H9 (cell line): ENCODE measurements around the gene HEXD. TPM values are rescaled to one million over a fixed set of nuclear protein-coding genes. Genes with fewer than 3 reads are reported as not detected.

Experiments used
- DNase-seq: peaks from one replicate; pipeline ENCODE4 v3.0.0-alpha.2; 2017
- H2AFZ ChIP-seq: one replicate; pipeline ENCODE4 v1.6.1; 2013; ENCODE audit warnings: mild to moderate bottlenecking, low read length, control low read depth, moderate library complexity
- H2AK5ac ChIP-seq: 2 replicates; pipeline ENCODE4 v1.6.1; 2013; ENCODE audit warnings: low read length, control low read depth, mixed read lengths; ENCODE audit not compliant: insufficient read length
- H2BK120ac ChIP-seq: one replicate; pipeline ENCODE4 v1.6.1; 2013; ENCODE audit warnings: low read depth, mild to moderate bottlenecking, low read length, control low read depth, inconsistent platforms; ENCODE audit not compliant: poor library complexity, severe bottlenecking
- H2BK12ac ChIP-seq: 2 replicates; pipeline ENCODE4 v1.6.1; 2013; ENCODE audit warnings: low read length, control low read depth, mixed read lengths, low read depth; ENCODE audit not compliant: insufficient read length
- H2BK15ac ChIP-seq: 2 replicates; pipeline ENCODE4 v1.6.1; 2013; ENCODE audit warnings: low read depth, low read length, control low read depth
- H2BK20ac ChIP-seq: one replicate; pipeline ENCODE4 v1.6.1; 2013; ENCODE audit warnings: low read depth, mild to moderate bottlenecking, low read length, control low read depth, inconsistent platforms; ENCODE audit not compliant: poor library complexity, severe bottlenecking
- H2BK5ac ChIP-seq: 2 replicates; pipeline ENCODE4 v1.6.1; 2013; ENCODE audit warnings: low read length, control low read depth, mixed read lengths; ENCODE audit not compliant: insufficient read length
- H3K14ac ChIP-seq: 2 replicates; pipeline ENCODE4 v1.6.1; 2013; ENCODE audit warnings: low read length, control low read depth; ENCODE audit not compliant: insufficient read depth
- H3K18ac ChIP-seq: 2 replicates; pipeline ENCODE4 v1.6.1; 2013; ENCODE audit warnings: low read depth, mild to moderate bottlenecking, mixed read lengths, low read length, control low read depth; ENCODE audit not compliant: insufficient read length
- H3K23ac ChIP-seq: 2 replicates; pipeline ENCODE4 v1.6.1; 2013; ENCODE audit warnings: low read length, control low read depth, mixed read lengths, low read depth; ENCODE audit not compliant: insufficient read length
- H3K23me2 ChIP-seq: 2 replicates; pipeline ENCODE4 v1.6.1; 2013; ENCODE audit warnings: low read depth, mild to moderate bottlenecking, mixed read lengths, low read length, control low read depth; ENCODE audit not compliant: insufficient read length, poor library complexity, severe bottlenecking
- H3K27ac ChIP-seq: 2 replicates; pipeline ENCODE4 v1.5.1; 2013; ENCODE audit warnings: low read length, control low read depth, mixed read lengths, low read depth; ENCODE audit not compliant: insufficient read length
- H3K27me3 ChIP-seq: 2 replicates; pipeline ENCODE4 v1.6.1; 2013; ENCODE audit warnings: low read length, control low read depth, inconsistent platforms; ENCODE audit not compliant: insufficient read depth
- H3K4ac ChIP-seq: 2 replicates; pipeline ENCODE4 v1.6.1; 2013; ENCODE audit warnings: low read depth, mild to moderate bottlenecking, control low read depth, inconsistent platforms, low read length, moderate library complexity
- H3K4me1 ChIP-seq: 2 replicates; pipeline ENCODE4 v1.6.1; 2013; ENCODE audit warnings: low read length, control low read depth, inconsistent platforms; ENCODE audit not compliant: insufficient read depth
- H3K4me2 ChIP-seq: 2 replicates; pipeline ENCODE4 v1.6.1; 2013; ENCODE audit warnings: low read length, control low read depth, mixed read lengths; ENCODE audit not compliant: insufficient read length, insufficient read depth
- H3K56ac ChIP-seq: 2 replicates; pipeline ENCODE4 v1.6.1; 2013; ENCODE audit warnings: low read depth, mild to moderate bottlenecking, mixed read lengths, low read length, control low read depth; ENCODE audit not compliant: insufficient read length
- H3K79me1 ChIP-seq: 2 replicates; pipeline ENCODE4 v1.6.1; 2013; ENCODE audit warnings: low read depth, mild to moderate bottlenecking, moderate library complexity, low read length, control low read depth, inconsistent platforms; ENCODE audit not compliant: insufficient read depth, poor library complexity, severe bottlenecking
- H3K79me2 ChIP-seq: 2 replicates; pipeline ENCODE4 v1.6.1; 2013; ENCODE audit warnings: low read length, control low read depth, inconsistent platforms; ENCODE audit not compliant: insufficient read depth
- H3K9ac ChIP-seq: 2 replicates; pipeline ENCODE4 v1.6.1; 2013; ENCODE audit warnings: low read length, control low read depth, mixed read lengths; ENCODE audit not compliant: insufficient read length; ENCODE audit errors: extremely low read depth
- H3K9me3 ChIP-seq: one replicate; pipeline ENCODE4 v1.6.1; 2013; ENCODE audit warnings: low read depth, low read length, inconsistent platforms; ENCODE audit not compliant: control insufficient read depth
- H3T11ph ChIP-seq: one replicate; pipeline ENCODE4 v1.6.1; 2013; ENCODE audit warnings: mild to moderate bottlenecking, low read length, control low read depth, inconsistent platforms
- H4K20me1 ChIP-seq: one replicate; pipeline ENCODE4 v1.6.1; 2013; ENCODE audit not compliant: control insufficient read depth, insufficient read length, insufficient read depth
- H4K5ac ChIP-seq: 2 replicates; pipeline ENCODE4 v1.6.1; 2013; ENCODE audit warnings: low read depth, mild to moderate bottlenecking, mixed read lengths, low read length, control low read depth; ENCODE audit not compliant: insufficient read length
- H4K8ac ChIP-seq: replicated peaks from 2 replicates; pipeline ENCODE4 v1.6.1; 2013; ENCODE audit warnings: low read length, control low read depth, mixed read lengths, low read depth; ENCODE audit not compliant: insufficient read length
- H4K91ac ChIP-seq: 2 replicates; pipeline ENCODE4 v1.6.1; 2013; ENCODE audit warnings: low read depth, mild to moderate bottlenecking, moderate library complexity, mixed read lengths, low read length, control low read depth; ENCODE audit not compliant: insufficient read length
- H3K27ac Mint-ChIP-seq, 3 experiments: 2 replicates in 2 of 3; 3 replicates in 1 of 3; pipeline ENCODE4 v1.8.0; 2020 to 2021; ENCODE audit warnings: mixed read lengths in 3 of 3, mild to moderate bottlenecking in 1 of 3, moderate library complexity in 1 of 3
- H3K27me3 Mint-ChIP-seq: 2 replicates; pipeline ENCODE4 v1.8.0; 2021; ENCODE audit warnings: low read depth, mild to moderate bottlenecking, moderate library complexity, mixed read lengths
- H3K36me3 Mint-ChIP-seq, 3 experiments: 2 replicates in 2 of 3; 3 replicates in 1 of 3; pipeline ENCODE4 v1.8.0; 2020 to 2021; ENCODE audit warnings: low read depth in 3 of 3, mixed read lengths in 3 of 3; ENCODE audit not compliant: insufficient read depth in 1 of 3
- H3K4me1 Mint-ChIP-seq, 2 experiments: 2 replicates each; pipeline ENCODE4 v1.8.0; 2020; ENCODE audit warnings: mixed read lengths in 2 of 2
- H3K4me3 Mint-ChIP-seq, 2 experiments: 2 replicates in 1 of 2; 3 replicates in 1 of 2; pipeline ENCODE4 v1.8.0; 2020 to 2021; ENCODE audit warnings: mild to moderate bottlenecking in 2 of 2, mixed read lengths in 2 of 2, moderate library complexity in 1 of 2
- H3K9me3 Mint-ChIP-seq, 2 experiments: 2 replicates in 1 of 2; 3 replicates in 1 of 2; pipeline ENCODE4 v1.8.0; 2020; ENCODE audit warnings: mild to moderate bottlenecking in 2 of 2, mixed read lengths in 2 of 2, moderate library complexity in 1 of 2
- WGBS: extraction: QIAGEN DNeasy Blood & Tissue Kit; methylation state at CpG from one replicate; pipeline ENCODE4 v1.1.7; 2013; ENCODE audit warnings: missing lambda C conversion rate, low lambda C conversion rate, mixed read lengths; ENCODE audit not compliant: insufficient read length; ENCODE audit errors: extremely low coverage; 5-methylcytosine and 5-hydroxymethylcytosine counted together
- total RNA-seq: library from RNA; stranded (reverse); gene quantifications from 2 replicates; pipeline ENCODE4 v1.2.1, GENCODE V29; 2021
- TF ChIP-seq, protein P1 (sequence below): fragments of 200-600 bp; sonication (generic); conservative IDR thresholded peaks from 3 replicates; pipeline ENCODE4 v1.8.0; 2021; ENCODE audit warnings: antibody characterized with exemption, mild to moderate bottlenecking

The HEXD gene
- total RNA-seq, 1 experiment from 2014 or later = 23.2 TPM

DNA sequence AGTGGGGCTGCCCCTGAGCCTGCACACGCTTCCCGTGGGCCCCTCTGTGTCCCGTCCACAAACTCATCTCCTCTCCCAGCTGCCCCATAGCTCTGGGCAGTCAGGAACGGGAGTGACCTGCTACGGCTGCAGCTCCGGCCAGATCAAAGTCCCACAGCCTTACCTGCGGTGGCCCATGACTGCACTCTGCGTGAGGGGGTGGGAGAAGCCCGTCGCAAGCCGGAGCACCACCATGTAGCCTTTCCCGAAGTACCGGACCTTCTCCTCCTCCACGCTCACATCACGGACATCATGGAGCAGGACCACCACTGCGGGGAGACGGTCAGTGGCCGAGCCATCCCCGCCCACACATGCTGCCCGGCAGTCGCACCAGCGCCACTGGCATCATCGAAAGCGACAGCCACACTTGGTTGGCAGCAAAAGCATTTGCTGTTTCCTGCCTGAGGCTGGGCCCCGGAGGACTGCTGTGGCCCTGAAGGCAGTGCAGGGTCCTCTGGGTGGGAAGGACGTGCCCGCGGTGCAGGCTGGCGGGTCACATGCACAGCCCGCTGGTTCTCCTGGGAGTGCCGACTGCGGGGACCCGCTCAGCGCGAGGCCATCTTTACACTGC, 26.2 kb downstream of the HEXD start:
- Mint-ChIP-seq H3K27ac (no peak overlapping the region), H3K4me1 (peaks cover 8 to 25% of the 10 kb centered on the region in 2 experiments)
- no peak overlapping the region for H2BK20ac ChIP-seq

More for the DNA sequence above, 26.2 kb downstream of the HEXD start:
- Histone ChIP-seq H3K27me3 (no peaks in the 10 kb centered on the region), H3K79me1 (no peaks in the 10 kb centered on the region), H4K91ac (no peak overlapping the region), H2BK5ac (no peak overlapping the region), H2AFZ (no peak overlapping the region), H2BK15ac (no peak overlapping the region), H3K14ac (no peak overlapping the region), H3T11ph (no peak overlapping the region), H4K8ac (no peak overlapping the region), H3K18ac (no peak overlapping the region), H3K27ac (no peak overlapping the region), H2BK120ac (no peak overlapping the region), H3K4me1 (no peaks in the 10 kb centered on the region; the same call in 1 of the 2 replicates), H2AK5ac (no peak overlapping the region), H3K23ac (no peak overlapping the region), H4K5ac (no peak overlapping the region), H2BK12ac (no peak overlapping the region), H3K56ac (no peak overlapping the region), H3K79me2 (no peaks in the 10 kb centered on the region), H3K9ac (no peak overlapping the region), H3K9me3 (no peaks in the 10 kb centered on the region), H4K20me1 (no peaks in the 10 kb centered on the region), H3K4me2 (no peak overlapping the region), H3K23me2 (no peaks in the 10 kb centered on the region), H3K4ac (no peak overlapping the region)
- DNase-seq = no peak
- Mint-ChIP-seq H3K27me3 (no peaks in the 10 kb centered on the region), H3K9me3 (no peaks in the 10 kb centered on the region; a peak in 1 of 5 replicates), H3K36me3 (peaks cover 4 to 26% (median 23%) of the 10 kb centered on the region in 3 experiments; a peak in 6 of 7 replicates), H3K4me3 (no peak overlapping the region)
- TF ChIP-seq, protein P1, sequence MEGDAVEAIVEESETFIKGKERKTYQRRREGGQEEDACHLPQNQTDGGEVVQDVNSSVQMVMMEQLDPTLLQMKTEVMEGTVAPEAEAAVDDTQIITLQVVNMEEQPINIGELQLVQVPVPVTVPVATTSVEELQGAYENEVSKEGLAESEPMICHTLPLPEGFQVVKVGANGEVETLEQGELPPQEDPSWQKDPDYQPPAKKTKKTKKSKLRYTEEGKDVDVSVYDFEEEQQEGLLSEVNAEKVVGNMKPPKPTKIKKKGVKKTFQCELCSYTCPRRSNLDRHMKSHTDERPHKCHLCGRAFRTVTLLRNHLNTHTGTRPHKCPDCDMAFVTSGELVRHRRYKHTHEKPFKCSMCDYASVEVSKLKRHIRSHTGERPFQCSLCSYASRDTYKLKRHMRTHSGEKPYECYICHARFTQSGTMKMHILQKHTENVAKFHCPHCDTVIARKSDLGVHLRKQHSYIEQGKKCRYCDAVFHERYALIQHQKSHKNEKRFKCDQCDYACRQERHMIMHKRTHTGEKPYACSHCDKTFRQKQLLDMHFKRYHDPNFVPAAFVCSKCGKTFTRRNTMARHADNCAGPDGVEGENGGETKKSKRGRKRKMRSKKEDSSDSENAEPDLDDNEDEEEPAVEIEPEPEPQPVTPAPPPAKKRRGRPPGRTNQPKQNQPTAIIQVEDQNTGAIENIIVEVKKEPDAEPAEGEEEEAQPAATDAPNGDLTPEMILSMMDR = no peak
- WGBS = no CpG with 5 or more reads among the region's 35 CpGs
